ENCODE results near the gene C5orf63.

DNA sequence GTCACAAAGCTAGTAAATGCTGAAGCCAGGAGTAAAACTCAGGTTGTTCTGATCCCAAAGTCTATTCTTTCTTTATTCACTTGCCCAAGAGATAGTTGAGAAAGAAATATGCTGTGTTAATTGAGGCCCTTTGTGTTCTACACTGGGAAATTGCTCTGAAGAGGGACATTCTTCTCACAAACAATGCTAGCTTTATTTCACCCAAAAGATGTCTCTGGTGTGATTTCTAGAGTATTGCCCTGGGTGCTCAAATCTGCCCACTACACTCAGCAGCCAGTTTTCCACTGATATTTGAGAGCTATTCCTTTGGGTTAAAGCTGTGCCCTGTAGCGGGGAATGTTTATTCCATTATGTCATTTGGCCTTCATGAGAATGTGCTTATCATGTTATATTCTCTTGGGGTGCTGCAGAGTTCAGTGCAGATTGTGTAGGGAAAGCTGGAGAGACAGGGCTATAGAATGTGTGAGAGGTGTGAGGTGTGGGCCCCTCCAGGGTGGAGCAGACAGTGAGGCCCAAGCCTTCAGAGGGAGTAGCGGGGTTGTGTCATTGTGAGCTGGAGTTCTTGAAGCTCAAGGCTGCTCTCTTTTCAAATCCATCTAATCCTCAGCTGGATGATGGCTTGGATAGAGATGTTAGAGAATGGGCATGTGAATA lies 21.0 kb upstream of the C5orf63 start:
- TF ChIP-seq CTCF (IDR thresholded peaks at IDR 0.05), result no peak
- TF ChIP-seq POLR2AphosphoS5 (IDR thresholded peaks at IDR 0.05), result no peak
